GM12864 (cell line): ENCODE results near the gene MASP1.

ENCODE experiments used
- DNase-seq: peaks from one replicate; pipeline ENCODE4 v3.0.0-alpha.2; 2011; ENCODE audit warnings: low read depth
- H3K4me3 ChIP-seq: 2 replicates; pipeline ENCODE4 v1.5.1; 2011; ENCODE audit warnings: mild to moderate bottlenecking, low read depth, low read length, control low read depth
- TF ChIP-seq, protein P1 (sequence below): IDR thresholded peaks from 2 replicates; pipeline ENCODE4 v1.5.1; 2011; ENCODE audit warnings: low read depth, mild to moderate bottlenecking, moderate library complexity, low read length, control low read depth, inconsistent platforms; ENCODE audit errors: missing control alignments

The MASP1 gene, protein sequence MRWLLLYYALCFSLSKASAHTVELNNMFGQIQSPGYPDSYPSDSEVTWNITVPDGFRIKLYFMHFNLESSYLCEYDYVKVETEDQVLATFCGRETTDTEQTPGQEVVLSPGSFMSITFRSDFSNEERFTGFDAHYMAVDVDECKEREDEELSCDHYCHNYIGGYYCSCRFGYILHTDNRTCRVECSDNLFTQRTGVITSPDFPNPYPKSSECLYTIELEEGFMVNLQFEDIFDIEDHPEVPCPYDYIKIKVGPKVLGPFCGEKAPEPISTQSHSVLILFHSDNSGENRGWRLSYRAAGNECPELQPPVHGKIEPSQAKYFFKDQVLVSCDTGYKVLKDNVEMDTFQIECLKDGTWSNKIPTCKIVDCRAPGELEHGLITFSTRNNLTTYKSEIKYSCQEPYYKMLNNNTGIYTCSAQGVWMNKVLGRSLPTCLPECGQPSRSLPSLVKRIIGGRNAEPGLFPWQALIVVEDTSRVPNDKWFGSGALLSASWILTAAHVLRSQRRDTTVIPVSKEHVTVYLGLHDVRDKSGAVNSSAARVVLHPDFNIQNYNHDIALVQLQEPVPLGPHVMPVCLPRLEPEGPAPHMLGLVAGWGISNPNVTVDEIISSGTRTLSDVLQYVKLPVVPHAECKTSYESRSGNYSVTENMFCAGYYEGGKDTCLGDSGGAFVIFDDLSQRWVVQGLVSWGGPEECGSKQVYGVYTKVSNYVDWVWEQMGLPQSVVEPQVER

DNA sequence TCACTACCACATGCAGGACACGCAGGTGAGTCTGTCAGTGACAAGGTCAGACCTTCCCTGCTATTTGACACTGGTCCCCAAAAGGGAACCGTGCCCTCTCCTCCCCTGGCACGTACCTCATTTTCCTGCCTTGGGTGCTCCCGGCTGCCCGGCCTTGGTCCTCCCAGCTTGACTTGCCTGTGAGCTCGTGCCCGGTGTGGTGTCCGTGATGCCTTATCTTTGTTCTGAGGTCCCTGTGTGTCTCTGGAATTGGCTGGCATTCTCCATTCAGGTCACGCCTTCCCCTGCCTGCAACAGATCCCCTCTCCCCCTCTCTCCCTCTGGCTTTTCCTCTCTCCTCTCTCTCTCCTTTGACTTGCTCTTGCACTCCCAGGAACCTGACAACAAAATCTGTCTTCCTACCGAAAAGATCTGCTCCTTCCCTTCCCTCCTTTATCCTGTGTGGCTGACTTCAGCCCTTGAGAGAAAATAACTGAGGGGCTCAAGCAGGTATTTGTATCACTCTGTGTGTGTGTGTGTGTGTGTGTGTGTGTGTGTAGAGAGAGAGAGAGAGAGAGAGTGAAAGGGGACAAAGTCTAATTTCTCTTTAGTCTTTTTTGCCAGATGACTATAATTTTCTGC, at the start of gene MASP1:
MASP1 (minus strand) TSS at position 226 of the 621 bp plus-strand sequence; CDS start at position 121, 105 bp downstream.
- H3K4me3 ChIP-seq = no peak within 1 kb of the TSS
- TF ChIP-seq, protein P1, sequence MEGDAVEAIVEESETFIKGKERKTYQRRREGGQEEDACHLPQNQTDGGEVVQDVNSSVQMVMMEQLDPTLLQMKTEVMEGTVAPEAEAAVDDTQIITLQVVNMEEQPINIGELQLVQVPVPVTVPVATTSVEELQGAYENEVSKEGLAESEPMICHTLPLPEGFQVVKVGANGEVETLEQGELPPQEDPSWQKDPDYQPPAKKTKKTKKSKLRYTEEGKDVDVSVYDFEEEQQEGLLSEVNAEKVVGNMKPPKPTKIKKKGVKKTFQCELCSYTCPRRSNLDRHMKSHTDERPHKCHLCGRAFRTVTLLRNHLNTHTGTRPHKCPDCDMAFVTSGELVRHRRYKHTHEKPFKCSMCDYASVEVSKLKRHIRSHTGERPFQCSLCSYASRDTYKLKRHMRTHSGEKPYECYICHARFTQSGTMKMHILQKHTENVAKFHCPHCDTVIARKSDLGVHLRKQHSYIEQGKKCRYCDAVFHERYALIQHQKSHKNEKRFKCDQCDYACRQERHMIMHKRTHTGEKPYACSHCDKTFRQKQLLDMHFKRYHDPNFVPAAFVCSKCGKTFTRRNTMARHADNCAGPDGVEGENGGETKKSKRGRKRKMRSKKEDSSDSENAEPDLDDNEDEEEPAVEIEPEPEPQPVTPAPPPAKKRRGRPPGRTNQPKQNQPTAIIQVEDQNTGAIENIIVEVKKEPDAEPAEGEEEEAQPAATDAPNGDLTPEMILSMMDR = no peak
- DNase-seq = no peak

DNA sequence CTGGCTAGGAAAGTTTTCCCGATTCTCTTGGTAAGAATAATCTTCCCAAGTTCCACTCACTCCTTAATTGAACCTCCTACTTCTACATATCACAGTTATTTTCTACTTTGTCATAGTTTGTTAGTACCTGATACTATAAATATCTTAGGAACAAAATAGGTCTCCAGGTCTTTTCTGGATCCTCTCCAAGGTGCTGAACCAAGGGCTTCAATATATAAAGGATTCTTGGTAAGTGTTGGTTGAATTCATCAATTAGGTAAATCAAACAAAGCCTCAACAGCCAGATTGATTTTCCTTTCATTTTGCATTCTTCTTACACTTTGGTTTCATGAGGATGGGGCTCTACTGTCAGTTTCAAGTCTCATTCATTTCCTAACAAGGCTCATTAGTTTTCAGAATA, 49.0 kb upstream of the MASP1 start:
- H3K4me3 ChIP-seq = no peak overlapping the region
- TF ChIP-seq, protein P1 = no peak
- DNase-seq = no peak

DNA sequence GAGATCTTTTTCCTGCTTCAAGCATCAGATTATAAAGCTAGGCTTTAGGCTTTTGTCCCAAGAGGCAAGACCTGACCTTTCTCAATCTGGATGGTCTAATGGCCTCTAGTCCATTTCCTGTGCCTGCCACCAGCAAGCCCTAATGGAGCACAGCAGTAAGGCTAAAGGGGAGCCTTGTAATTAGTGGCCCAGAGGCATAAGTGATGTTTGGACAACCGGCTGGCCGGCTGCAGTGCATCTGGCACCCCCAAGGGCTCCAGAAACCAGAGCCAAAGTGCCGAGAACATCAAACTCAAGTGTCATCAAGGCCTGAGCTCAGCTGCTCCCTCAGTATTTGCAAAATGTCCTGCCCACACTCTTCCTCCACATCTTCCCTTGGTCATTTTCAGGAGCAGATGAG, 44.8 kb upstream of the MASP1 start:
- H3K4me3 ChIP-seq = no peak overlapping the region

DNA sequence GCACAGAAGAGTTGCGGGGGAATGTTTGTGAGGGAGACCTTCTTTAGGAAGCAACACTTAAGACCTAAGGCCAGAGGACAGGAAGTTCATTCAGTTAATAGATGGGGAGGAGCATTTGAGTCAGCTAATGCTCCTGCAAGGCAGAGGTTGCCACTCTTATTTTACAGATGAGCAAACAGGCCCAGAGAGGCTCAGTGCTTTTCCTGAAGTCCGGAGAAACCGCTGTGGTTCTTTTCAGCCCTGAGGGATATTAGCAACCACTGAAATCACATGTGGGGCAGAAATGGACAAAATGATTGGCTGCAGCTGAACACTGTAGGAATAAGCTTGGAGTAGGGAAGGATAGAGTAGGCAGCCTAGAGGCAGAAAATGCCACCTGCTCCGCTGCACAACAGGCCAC, 43.4 kb upstream of the MASP1 start:
- H3K4me3 ChIP-seq = no peak overlapping the region
- DNase-seq = no peak
- TF ChIP-seq, protein P1 = no peak

More for the DNA sequence above, 44.8 kb upstream of the MASP1 start:
- TF ChIP-seq, protein P1 = no peak
- no peak for DNase-seq

DNA sequence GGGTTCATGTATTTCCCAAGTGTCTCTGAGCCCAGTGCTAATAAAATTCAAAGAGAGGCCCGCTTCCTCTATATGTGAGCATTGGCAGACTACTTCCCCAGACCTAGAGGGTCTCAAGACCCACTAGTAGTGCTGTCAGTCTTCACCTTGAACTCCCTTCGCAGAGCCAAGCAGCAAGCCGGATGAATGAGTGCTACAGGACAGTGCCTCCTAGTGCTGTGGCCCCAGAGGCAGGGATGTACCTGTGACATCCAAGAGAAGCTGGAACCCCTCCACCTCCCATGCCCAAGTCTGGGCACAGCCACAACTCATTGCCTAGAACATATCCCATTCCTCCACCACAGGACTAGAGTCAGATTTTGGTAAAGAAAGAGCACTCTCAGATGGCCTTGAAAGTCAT, 37.2 kb upstream of the MASP1 start:
- TF ChIP-seq, protein P1 = no peak
- no peak for DNase-seq
- H3K4me3 ChIP-seq = no peak overlapping the region

DNA sequence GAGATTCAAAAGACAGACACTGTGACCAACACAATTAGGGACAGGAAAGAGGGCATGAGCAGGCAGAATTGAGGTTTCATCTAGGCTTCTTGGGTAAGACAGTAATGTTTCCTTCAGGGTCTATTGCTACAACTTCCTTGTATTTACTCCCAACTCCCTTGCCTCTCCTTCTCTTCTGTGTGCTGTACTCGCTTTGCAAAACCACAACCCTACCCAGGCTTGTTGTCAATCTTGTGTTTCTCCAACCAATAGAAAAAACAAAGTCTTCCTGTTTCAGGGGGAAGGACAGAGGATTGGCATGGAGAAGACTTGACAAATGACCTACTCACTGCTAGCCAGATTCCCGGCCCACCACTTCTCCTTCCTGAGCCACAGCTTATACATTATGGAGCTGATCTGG, 36.3 kb upstream of the MASP1 start:
- TF ChIP-seq, protein P1 = no peak
- no peak overlapping the region for H3K4me3 ChIP-seq
- no peak for DNase-seq
